GM21737 (cell line): Measurements from ENCODE around the gene DDX1.

Experiments
- ATAC-seq: cut with Tn5 transposase; IDR thresholded peaks from one replicate; pipeline ENCODE4 v1.9.1; 2021; ENCODE audit warnings: mild to moderate bottlenecking, moderate library complexity; ENCODE audit not compliant: unreplicated experiment

Gene DDX1

GRCh38 chr2:15658911-15659310 is 67.2 kb downstream of the DDX1 start:
- no peak for ATAC-seq

- no peak for ATAC-seq
Observed at GRCh38 chr2:15660491-15661294, 69.0 kb downstream of the DDX1 start.

- no peak for ATAC-seq
Observed at GRCh38 chr2:15661295-15661569, 69.6 kb downstream of the DDX1 start.

GRCh38 chr2:15662026-15662425 is 70.4 kb downstream of the DDX1 start:
- ATAC-seq = no peak

DNA sequence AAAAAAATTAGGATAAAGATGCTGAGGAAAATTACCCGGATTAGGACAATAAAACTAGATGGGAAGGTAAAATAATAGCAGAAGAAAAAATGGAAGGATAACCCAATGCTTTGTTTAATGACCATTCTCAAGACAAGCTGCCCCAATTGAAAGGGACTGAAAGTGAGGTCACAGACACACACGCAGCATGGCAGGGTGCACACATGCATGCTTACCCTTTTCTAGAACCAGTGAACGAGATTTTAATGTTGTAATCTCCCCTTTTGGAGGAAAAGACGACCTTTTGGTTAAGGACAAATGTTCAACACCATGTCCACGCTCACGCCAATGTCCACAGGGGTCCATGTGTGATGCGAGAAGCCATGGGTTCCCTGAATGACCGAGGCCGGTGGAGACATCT is 70.9 kb downstream of the DDX1 start:
- no peak for ATAC-seq

DNA sequence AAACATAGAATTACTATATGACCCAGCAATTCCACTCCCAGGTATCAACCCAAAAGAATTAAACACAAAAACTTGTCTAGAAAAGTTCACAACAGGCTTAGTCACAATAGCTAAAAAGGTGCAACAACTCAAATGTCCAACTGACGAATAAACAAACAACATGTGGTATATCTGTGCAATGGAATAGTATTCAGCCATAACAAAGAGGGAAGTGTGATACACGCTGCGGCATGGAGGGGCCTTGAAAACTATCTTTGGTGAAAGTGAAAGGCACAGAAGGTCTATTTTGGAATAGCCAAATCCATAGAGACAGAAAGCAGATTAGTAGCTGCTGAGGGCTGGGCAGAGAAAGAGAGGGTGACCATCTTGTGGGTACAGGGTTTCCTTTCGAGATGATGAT is 72.1 kb downstream of the DDX1 start:
- ATAC-seq = no peak

GRCh38 chr2:15664273-15665066 is 72.8 kb downstream of the DDX1 start:
- no peak for ATAC-seq

GRCh38 chr2:15665067-15665942 is 73.6 kb downstream of the DDX1 start:
- ATAC-seq = no peak

- ATAC-seq = no peak
Observed at GRCh38 chr2:15665943-15666460, 74.3 kb downstream of the DDX1 start.

- ATAC-seq = no peak
Observed at GRCh38 chr2:15666861-15667808, 75.5 kb downstream of the DDX1 start.

- ATAC-seq = no peak
Observed at GRCh38 chr2:15667809-15668556, 76.3 kb downstream of the DDX1 start.

GRCh38 chr2:15668611-15669305 is 77.1 kb downstream of the DDX1 start:
- ATAC-seq = no peak

- ATAC-seq = no peak
Observed at GRCh38 chr2:15669375-15669910, 77.8 kb downstream of the DDX1 start.

- ATAC-seq = no peak
Observed at GRCh38 chr2:15670469-15670868, 78.8 kb downstream of the DDX1 start.

DNA sequence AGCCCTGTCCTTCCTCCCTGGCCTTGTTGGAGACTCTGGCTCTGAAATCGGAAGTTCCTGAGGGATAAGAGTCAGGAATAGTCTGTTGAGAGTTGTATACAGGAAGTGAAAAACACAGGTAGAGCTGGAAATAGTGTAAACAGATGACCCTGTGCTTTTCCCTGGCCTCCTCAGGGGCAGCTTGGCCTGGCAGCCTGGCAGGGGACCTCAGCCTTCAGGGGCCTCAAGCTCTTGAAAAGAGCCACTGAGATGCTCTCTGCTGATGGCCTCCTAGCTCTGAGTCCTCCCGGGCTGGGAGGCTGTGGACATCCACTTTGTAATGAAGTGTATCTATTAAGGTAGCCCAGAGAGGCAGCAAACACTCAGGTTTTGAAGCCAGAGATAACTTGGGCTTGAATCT is 79.3 kb downstream of the DDX1 start:
- no peak for ATAC-seq

GRCh38 chr2:15671409-15671808 is 79.7 kb downstream of the DDX1 start:
- ATAC-seq = no peak

DNA sequence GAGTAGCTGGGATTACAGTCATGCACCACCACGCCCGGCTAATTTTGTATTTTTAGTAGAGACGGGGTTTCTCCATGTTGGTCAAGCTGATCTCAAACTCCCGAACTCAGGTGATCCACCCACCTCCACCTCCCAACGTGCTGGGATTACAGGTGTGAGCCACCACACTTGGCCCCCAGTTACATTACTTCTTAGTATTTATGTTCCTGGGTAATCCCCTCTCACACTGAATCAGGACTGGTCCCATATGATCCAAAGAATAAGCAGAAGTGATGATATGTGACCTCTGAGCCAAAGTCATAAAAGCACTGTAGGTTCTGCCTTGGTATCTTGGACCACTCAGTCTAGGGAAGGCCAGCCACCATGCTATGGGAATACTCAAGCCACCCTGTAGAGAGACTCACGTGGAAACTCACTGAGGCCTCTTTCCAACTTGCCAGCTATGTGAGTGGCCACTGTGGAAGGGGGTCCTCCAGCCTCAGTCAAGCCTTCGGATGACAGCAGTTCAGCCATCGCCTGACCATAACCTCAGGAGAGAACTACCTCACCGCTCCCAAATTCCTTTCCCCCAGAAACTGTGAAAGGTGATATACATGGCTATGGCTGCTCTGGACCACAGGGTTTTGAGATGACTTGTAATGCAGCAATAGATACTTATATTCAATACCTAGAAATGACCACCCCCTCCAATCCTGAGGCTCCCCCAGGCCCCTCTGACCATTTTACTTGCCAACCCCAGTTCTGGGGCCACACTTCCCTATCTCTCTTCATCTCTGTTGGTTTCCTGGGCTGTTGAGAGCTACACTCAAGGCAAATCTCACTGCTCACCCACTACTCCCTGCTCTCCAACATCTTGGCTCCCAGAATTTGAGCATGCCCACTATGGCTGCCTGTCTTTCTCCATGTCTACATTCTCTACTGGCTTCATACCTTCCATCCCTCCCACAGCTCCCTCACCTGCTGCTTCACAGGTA is 80.5 kb downstream of the DDX1 start:
- no peak for ATAC-seq
